HG03565 (cell line): ENCODE measurements around the gene BMP6.
"Not testable (repeated sequence)": the region's sequence is repeated elsewhere in the genome, so short reads cannot be mapped to it uniquely, and the experiment has no call there.

Source experiments
- ATAC-seq: cut with Tn5 transposase; IDR thresholded peaks from one replicate; pipeline ENCODE4 v1.9.1; 2021; ENCODE audit warnings: mild to moderate bottlenecking, moderate library complexity; ENCODE audit not compliant: unreplicated experiment

The BMP6 gene

GRCh38 chr6:7786214-7786661 is 60.3 kb downstream of the BMP6 start:
- no peak for ATAC-seq

GRCh38 chr6:7787137-7787608 is 61.3 kb downstream of the BMP6 start:
- no peak for ATAC-seq

DNA sequence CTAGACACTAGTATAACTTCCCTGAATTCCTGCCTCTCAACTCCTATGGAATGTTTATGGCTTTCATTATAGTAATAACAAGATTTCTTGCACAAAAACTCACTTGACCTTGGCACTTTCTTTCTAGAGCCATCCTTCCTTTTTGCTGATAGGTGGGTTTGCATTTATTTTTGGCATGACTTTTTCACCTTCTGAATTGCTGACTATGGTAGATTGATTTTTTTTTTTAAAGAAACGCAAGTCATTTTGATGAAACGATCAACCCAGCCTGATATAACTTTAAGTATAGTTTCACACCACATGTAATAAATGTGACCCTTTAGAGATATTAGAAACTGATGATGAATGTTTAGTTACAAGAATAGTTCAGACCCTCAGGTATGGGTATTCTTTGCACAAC is 61.8 kb downstream of the BMP6 start:
- ATAC-seq: no peak

GRCh38 chr6:7794509-7794908 is 68.6 kb downstream of the BMP6 start:
- ATAC-seq: no peak

- no peak for ATAC-seq
Measured at GRCh38 chr6:7797386-7797785, 71.5 kb downstream of the BMP6 start.

GRCh38 chr6:7798751-7799150 is 72.9 kb downstream of the BMP6 start:
- ATAC-seq: no peak

DNA sequence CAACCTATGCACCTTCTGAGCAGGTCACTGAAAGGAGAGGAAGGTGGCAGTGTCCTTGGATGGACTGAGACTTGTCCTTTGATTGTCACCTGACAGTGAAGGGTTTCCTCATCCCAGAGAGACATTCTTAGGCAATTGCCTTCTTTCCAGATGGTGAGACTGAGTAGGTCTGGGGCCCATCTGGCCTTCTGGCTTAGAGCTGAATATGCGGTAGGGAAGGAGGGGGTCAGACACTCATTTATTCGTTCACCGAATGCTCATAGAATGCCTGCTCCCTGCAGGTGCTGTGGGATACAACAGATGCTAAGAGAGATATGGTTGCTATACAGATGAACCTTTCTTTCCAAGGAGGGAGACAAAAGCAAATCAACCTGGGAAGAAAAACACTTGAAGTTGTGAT is 76.8 kb downstream of the BMP6 start:
- ATAC-seq: no peak

GRCh38 chr6:7803214-7803613 is 77.3 kb downstream of the BMP6 start:
- no peak for ATAC-seq

DNA sequence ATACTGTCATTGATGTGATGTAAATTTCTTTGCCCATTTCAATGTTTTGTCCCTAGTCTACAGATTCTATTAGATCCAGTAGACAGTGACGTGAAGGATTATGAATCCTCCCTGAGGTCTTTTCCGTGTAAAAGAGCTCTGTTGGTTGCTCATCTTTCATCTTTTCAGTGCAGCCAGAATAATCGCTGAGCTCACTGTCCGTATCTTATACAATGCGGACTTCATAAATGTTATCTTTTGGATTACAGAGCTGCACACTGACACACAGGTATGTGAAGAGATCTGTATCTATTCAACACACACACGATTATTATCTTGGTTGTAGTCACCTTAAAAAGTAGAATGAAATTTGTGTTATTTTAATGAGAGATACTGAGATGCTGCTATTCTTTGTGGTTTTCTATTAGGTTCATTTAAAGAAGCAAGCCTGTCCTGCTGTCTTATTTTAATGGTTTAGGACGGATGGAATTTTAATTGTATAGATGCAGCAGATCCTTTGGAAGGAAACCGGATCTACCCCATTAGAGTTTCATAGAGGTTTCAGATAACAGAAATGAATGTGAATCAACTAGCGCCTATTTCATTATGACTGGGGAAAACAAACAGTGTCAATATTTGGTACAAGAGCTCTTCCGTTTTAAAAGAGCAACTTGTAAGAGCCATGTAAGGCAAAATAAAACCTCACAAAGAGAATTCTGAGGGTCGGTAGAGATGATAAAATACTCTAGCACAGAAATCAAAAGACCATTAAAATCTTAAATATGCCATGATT is 79.4 kb downstream of the BMP6 start:
- ATAC-seq: no peak

DNA sequence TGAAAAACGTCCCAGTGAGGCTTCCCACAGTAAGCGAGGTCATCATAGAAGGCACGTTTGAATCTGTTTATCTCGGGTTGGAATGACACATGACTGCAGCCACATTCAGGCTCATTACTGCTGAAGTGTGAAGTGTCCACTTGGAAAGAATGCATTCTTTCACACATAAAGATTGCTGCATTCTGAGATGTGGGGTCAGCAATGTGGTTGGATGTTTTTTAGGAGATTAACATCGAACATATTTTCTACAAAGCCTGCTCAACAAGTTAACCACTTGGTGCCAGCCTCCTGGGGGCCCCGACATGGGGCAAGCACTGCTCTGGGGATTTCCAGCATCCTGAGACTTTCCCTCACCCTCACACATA is 79.9 kb downstream of the BMP6 start:
- no peak for ATAC-seq

DNA sequence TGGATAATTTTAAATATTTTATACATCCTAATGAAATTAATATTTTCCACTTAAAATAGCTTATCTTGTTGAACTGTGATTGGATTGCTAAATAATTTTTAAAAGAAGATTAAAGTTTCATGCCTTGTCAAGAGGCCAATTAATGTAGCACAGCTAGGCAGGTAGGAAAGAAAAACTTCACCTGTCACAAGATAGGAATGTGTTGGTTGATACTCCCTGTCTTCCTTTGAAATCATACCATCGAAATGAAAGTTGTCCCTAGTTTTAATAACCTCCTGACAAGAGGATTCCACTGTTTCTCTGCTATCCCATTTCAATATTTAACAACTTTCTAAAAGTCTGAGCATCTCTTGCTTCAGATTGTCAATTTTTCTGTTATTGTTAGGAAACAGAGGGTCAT is 80.8 kb downstream of the BMP6 start:
- no peak for ATAC-seq

DNA sequence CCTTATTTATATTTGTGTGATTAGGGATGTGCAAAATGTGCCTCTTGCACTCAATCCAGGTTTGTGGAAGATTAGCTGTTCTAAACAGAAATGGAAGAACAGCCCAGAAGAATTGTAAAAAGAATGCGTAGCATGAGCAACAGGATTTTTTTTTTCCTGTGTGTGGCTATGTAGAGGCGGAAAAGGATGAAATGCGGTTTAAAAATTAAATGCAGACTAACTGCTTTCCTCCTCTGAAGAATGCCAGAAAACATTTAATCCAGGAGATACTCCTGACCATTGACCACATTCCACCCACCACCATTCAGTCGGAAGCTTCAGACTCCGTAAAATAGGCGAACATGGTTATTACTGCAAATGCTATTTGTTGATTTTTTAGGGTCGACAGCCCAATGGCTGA is 83.4 kb downstream of the BMP6 start:
- no peak for ATAC-seq

DNA sequence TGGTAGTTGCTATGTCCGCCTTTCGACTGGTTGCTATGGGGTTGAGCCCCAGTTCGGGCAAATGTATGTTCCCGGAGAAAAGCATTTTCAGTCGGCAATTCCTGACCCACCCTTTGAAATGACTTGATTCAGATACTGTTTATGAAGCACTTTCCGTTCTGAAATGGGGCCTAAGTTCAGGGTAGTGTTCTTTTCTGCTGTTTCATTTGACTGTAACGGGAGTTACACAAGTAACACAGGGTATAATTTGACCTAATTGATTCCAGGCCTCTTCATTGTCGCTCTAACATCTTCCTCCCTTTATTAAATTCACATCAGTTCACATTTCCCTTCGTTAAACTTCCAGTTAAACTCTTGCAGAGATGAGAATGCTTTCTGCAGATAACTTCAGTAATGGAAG is 85.5 kb downstream of the BMP6 start:
- ATAC-seq: no peak

DNA sequence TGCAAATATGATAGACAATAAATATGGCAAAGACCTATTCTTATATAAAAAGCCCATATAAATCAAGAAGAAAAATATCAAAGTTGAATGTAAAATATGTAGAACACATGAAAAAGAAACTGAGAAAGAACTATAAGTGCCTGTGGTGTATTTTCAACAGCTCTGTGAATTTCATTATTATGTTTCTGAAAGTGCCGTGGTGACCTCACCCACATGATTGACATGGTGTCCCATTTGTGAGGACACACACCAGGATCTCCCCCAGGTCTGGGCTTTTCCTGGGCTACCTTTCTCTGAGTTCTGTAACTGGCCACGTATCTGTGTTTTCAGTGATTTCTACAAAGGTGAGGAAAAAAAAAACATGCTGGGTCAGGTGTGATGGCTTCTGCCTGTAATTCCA is 86.7 kb downstream of the BMP6 start:
- ATAC-seq: no peak

DNA sequence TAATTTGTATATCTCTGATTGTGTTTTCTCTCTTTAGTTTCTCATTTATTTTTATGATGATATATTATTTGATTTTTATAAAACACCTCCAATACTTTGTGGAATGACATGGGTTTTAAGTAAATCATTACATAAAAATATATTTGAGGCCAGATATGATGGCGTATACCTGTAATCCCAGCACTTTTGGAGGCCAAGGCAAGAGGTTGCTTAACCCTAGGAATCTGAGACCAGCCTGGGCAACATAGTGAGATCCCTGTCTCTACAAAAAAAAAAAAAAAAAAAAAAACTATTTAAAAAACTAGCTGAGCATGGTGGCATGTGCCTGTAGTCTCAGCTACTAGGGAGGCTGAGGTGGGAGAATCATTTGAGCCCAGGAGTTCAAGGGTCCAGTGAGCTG is 87.3 kb downstream of the BMP6 start:
- no peak for ATAC-seq

GRCh38 chr6:7813704-7814103 is 87.8 kb downstream of the BMP6 start:
- no peak for ATAC-seq

DNA sequence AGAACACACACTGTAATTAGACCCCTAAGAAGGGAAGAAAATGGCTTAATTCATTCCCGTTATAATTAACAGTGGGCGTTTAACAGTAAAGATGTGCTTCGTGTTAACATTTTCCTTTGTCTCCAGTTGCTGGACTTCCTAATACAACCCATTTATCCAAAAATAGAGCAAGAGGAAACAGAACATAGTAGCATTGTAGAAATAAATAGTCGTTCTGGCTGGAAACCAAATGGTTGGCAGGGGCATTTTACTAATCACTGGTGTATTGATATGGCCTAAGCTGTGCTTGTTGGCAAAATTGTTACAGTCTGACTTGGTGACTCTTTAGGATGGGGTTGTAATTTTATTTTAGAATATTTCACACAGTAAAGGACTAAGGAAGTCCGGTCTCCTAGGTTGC is 89.8 kb downstream of the BMP6 start:
- ATAC-seq: no peak

GRCh38 chr6:7817184-7817583 is 91.3 kb downstream of the BMP6 start:
- ATAC-seq: not testable (repeated sequence)

- no peak for ATAC-seq
Measured at GRCh38 chr6:7818257-7819214, 92.6 kb downstream of the BMP6 start.

DNA sequence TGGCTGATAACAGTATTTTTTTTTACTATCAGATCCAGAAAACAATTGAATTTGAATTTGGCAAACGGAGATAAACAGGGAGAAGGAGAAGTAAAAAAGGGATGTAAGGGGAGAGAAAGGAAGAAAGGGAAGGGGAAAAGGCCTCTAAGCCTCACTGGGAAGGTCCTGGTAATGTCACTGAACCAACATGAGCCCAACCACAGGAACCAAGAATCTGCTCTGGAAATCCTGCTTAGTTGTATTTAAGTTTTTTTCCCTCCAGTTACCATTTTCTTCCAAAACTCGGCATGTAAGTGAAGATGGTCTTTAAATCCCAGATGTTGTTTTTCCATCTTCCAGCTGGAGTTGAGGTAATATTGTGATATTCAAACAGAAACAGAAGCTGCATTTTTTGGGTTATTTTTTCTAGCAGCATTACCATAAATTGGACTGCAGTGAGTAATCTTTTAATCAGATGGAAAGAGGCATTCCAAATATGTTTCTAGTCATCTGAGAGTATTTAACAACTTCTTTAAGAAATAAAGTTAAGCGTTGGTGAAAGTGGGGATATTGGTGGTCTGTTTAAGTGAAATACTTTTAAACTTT is 93.6 kb downstream of the BMP6 start:
- ATAC-seq: no peak

- ATAC-seq: no peak
Measured at GRCh38 chr6:7820288-7820835, 94.5 kb downstream of the BMP6 start.
